Colon (tissue), 2 donors: Measurements from ENCODE around the gene TNFRSF11A.

Source experiments
- FAIRE-seq: peaks from 2 replicates; lab custom pipeline; 2012; peaks lifted over from hg19 to GRCh38; lab: Jason Lieb, UNC
- donor health status: control.
- donor health status: control.

Gene TNFRSF11A

GRCh38 chr18:62384610-62385097 lies 59.5 kb downstream of the TNFRSF11A start:
- FAIRE-seq, result no peak

- FAIRE-seq, result no peak
These were observed 61.0 kb downstream of the TNFRSF11A start for GRCh38 chr18:62386091-62386490.

GRCh38 chr18:62386601-62387000 lies 61.5 kb downstream of the TNFRSF11A start:
- FAIRE-seq, result no peak

GRCh38 chr18:62387257-62387656 lies 62.1 kb downstream of the TNFRSF11A start:
- no peak for FAIRE-seq

- no peak for FAIRE-seq
These were observed 64.0 kb downstream of the TNFRSF11A start for GRCh38 chr18:62388855-62389760.

GRCh38 chr18:62389761-62390481 lies 64.8 kb downstream of the TNFRSF11A start:
- no peak for FAIRE-seq

- no peak for FAIRE-seq
These were observed 69.1 kb downstream of the TNFRSF11A start for GRCh38 chr18:62394006-62394763.

- FAIRE-seq, result no peak
These were observed 71.3 kb downstream of the TNFRSF11A start for GRCh38 chr18:62396381-62396780.

GRCh38 chr18:62396967-62397366 lies 71.9 kb downstream of the TNFRSF11A start:
- FAIRE-seq, result no peak

GRCh38 chr18:62398291-62398690 lies 73.2 kb downstream of the TNFRSF11A start:
- FAIRE-seq, result no peak

GRCh38 chr18:62399276-62399675 lies 74.2 kb downstream of the TNFRSF11A start:
- FAIRE-seq, result no peak

- FAIRE-seq, result no peak
These were observed 74.7 kb downstream of the TNFRSF11A start for GRCh38 chr18:62399781-62400308.

GRCh38 chr18:62400916-62401315 lies 75.8 kb downstream of the TNFRSF11A start:
- FAIRE-seq, result no peak

- FAIRE-seq, result no peak
These were observed 77.3 kb downstream of the TNFRSF11A start for GRCh38 chr18:62402342-62402948.

GRCh38 chr18:62403120-62403519 lies 78.0 kb downstream of the TNFRSF11A start:
- no peak for FAIRE-seq

- no peak for FAIRE-seq
These were observed 79.8 kb downstream of the TNFRSF11A start for GRCh38 chr18:62404881-62405280.

GRCh38 chr18:62407660-62408059 lies 82.5 kb downstream of the TNFRSF11A start:
- no peak for FAIRE-seq

GRCh38 chr18:62409821-62410220 lies 84.7 kb downstream of the TNFRSF11A start:
- no peak for FAIRE-seq

- FAIRE-seq, result no peak
These were observed 87.3 kb downstream of the TNFRSF11A start for GRCh38 chr18:62412231-62412979.

GRCh38 chr18:62413206-62413605 lies 88.1 kb downstream of the TNFRSF11A start:
- FAIRE-seq, result no peak

GRCh38 chr18:62418258-62418657 lies 93.1 kb downstream of the TNFRSF11A start:
- FAIRE-seq, result no peak
